NB4 (cell line): Measurements from ENCODE around the gene MXRA5.

ENCODE experiments used
- DNase-seq: peaks from one replicate; pipeline ENCODE4 v3.0.0; 2010; ENCODE audit warnings: low read depth
- H3K4me3 ChIP-seq: one replicate; pipeline ENCODE4 v1.5.1; 2011; ENCODE audit warnings: mild to moderate bottlenecking, low read depth, low read length, moderate library complexity
- CTCF ChIP-seq: IDR thresholded peaks from one replicate; pipeline ENCODE4 v1.5.1; 2012; ENCODE audit warnings: low read depth, low read length
- MAX ChIP-seq: IDR thresholded peaks from 2 replicates; pipeline ENCODE4 v1.6.1; 2011; ENCODE audit warnings: low read depth, low read length
- MYC ChIP-seq: IDR thresholded peaks from 2 replicates; pipeline ENCODE4 v1.6.1; 2011; ENCODE audit warnings: low read depth, low read length
- POLR2A ChIP-seq: IDR thresholded peaks from 2 replicates; pipeline ENCODE4 v1.6.1; 2011; ENCODE audit warnings: mild to moderate bottlenecking; ENCODE audit not compliant: insufficient read length; ENCODE audit errors: extremely low read depth

MXRA5 gene

GRCh38 chrX:3346501-3347259 lies at the start of gene MXRA5:
TSS of gene MXRA5 (minus strand) at chrX:3346652. CDS start at chrX:3343833, 2,819 bp downstream.
- TF ChIP-seq CTCF (no peak), MYC (no peak), MAX (no peak)
- no peak within 1 kb of the TSS for H3K4me3 ChIP-seq
- no peak for DNase-seq

- no peak for TF ChIP-seq POLR2A
- no peak for TF ChIP-seq CTCF
- TF ChIP-seq MYC = no peak
- TF ChIP-seq MAX = no peak
- DNase-seq = no peak
- no peak overlapping the region for H3K4me3 ChIP-seq
These were observed 47.2 kb upstream of the MXRA5 start for GRCh38 chrX:3393581-3394111.

- no peak for TF ChIP-seq POLR2A
- no peak for TF ChIP-seq MYC
- no peak for TF ChIP-seq CTCF
- no peak for TF ChIP-seq MAX
- H3K4me3 ChIP-seq = no peak overlapping the region
These were observed 46.7 kb upstream of the MXRA5 start for GRCh38 chrX:3393178-3393577.

GRCh38 chrX:3388457-3388856 lies 42.0 kb upstream of the MXRA5 start:
- no peak for TF ChIP-seq MYC
- TF ChIP-seq CTCF = no peak
- TF ChIP-seq POLR2A = no peak
- TF ChIP-seq MAX = no peak
- no peak for DNase-seq

More at GRCh38 chrX:3393178-3393577, 46.7 kb upstream of the MXRA5 start:
- DNase-seq = no peak

GRCh38 chrX:3384327-3384726 lies 37.9 kb upstream of the MXRA5 start:
- TF ChIP-seq POLR2A (no peak), MYC (no peak)
- no peak overlapping the region for H3K4me3 ChIP-seq
- no peak for DNase-seq

More at GRCh38 chrX:3388457-3388856, 42.0 kb upstream of the MXRA5 start:
- H3K4me3 ChIP-seq = no peak overlapping the region

GRCh38 chrX:3380603-3381002 lies 34.2 kb upstream of the MXRA5 start:
- no peak for TF ChIP-seq CTCF
- TF ChIP-seq MYC = no peak
- no peak overlapping the region for H3K4me3 ChIP-seq
- DNase-seq = no peak
